GM19395 (cell line): ENCODE measurements around the gene APOBEC3C.
A peak's percentile ranks its signal among the peaks of the same experiment; 100 is the strongest.
"Not testable (repeated sequence)": the region's sequence is repeated elsewhere in the genome, so short reads cannot be mapped to it uniquely, and the experiment has no call there.

Experiments used
- ATAC-seq: cut with Tn5 transposase; IDR thresholded peaks from one replicate; pipeline ENCODE4 v1.9.1; 2021; ENCODE audit warnings: mild to moderate bottlenecking, moderate library complexity; ENCODE audit not compliant: unreplicated experiment

The APOBEC3C gene

GRCh38 chr22:39013942-39014722 is at the start of gene APOBEC3C:
Gene APOBEC3C, plus strand, starts transcription at chr22:39014257. Its CDS starts 106 bp downstream, at chr22:39014363.
- ATAC-seq: peak; percentile 90

- ATAC-seq: no peak
Observed at GRCh38 chr22:38964306-38964705, 49.8 kb upstream of the APOBEC3C start.

- no peak for ATAC-seq
Observed at GRCh38 chr22:38964989-38965388, 49.1 kb upstream of the APOBEC3C start.

- no peak for ATAC-seq
Observed at GRCh38 chr22:38965614-38966379, 48.3 kb upstream of the APOBEC3C start.

- ATAC-seq: no peak
Observed at GRCh38 chr22:38966380-38966702, 47.7 kb upstream of the APOBEC3C start.

- no peak for ATAC-seq
Observed at GRCh38 chr22:38966942-38967341, 47.1 kb upstream of the APOBEC3C start.

- no peak for ATAC-seq
Observed at GRCh38 chr22:38967451-38968450, 46.3 kb upstream of the APOBEC3C start.

- ATAC-seq: no peak
Observed at GRCh38 chr22:38968801-38969200, 45.3 kb upstream of the APOBEC3C start.

- ATAC-seq: no peak
Observed at GRCh38 chr22:38970551-38970950, 43.5 kb upstream of the APOBEC3C start.

GRCh38 chr22:38971202-38971601 is 42.9 kb upstream of the APOBEC3C start:
- ATAC-seq: no peak

GRCh38 chr22:38971791-38972190 is 42.3 kb upstream of the APOBEC3C start:
- ATAC-seq: no peak

GRCh38 chr22:38972558-38972957 is 41.5 kb upstream of the APOBEC3C start:
- ATAC-seq: no peak

GRCh38 chr22:38973289-38974169 is 40.5 kb upstream of the APOBEC3C start:
- ATAC-seq: no peak

- ATAC-seq: no peak
Observed at GRCh38 chr22:38974170-38974825, 39.8 kb upstream of the APOBEC3C start.

- no peak for ATAC-seq
Observed at GRCh38 chr22:38974826-38975175, 39.3 kb upstream of the APOBEC3C start.

- ATAC-seq: not testable (repeated sequence)
Observed at GRCh38 chr22:38977289-38977688, 36.8 kb upstream of the APOBEC3C start.

- not testable (repeated sequence) for ATAC-seq
Observed at GRCh38 chr22:38980587-38980986, 33.5 kb upstream of the APOBEC3C start.

GRCh38 chr22:38981005-38981991 is 32.8 kb upstream of the APOBEC3C start:
- ATAC-seq: peak; percentile 3
